ENCODE results near the gene NAP1L1. TPM values are rescaled to one million over a fixed set of nuclear protein-coding genes. Genes with fewer than 3 reads are reported as not detected.

The NAP1L1 gene
- total RNA-seq, 1 experiment from 2014 or later = 587 TPM

- TF ChIP-seq, protein P1, sequence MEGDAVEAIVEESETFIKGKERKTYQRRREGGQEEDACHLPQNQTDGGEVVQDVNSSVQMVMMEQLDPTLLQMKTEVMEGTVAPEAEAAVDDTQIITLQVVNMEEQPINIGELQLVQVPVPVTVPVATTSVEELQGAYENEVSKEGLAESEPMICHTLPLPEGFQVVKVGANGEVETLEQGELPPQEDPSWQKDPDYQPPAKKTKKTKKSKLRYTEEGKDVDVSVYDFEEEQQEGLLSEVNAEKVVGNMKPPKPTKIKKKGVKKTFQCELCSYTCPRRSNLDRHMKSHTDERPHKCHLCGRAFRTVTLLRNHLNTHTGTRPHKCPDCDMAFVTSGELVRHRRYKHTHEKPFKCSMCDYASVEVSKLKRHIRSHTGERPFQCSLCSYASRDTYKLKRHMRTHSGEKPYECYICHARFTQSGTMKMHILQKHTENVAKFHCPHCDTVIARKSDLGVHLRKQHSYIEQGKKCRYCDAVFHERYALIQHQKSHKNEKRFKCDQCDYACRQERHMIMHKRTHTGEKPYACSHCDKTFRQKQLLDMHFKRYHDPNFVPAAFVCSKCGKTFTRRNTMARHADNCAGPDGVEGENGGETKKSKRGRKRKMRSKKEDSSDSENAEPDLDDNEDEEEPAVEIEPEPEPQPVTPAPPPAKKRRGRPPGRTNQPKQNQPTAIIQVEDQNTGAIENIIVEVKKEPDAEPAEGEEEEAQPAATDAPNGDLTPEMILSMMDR (conservative IDR thresholded peaks at IDR 0.05) = no peak; the same call in 1 of the 2 replicates
- no peak for TF ChIP-seq EZH2 (IDR thresholded peaks at IDR 0.05; ENCODE audit: low read depth)
- DNase-seq = no peak
- ChIA-PET POLR2A (ENCODE audit: unreplicated experiment) (no interaction called here), CTCF (no interaction called here)
- H2AFZ ChIP-seq = no peak overlapping the region
- intact Hi-C loops (cut with micrococcal nuclease; ENCODE audit: unreplicated experiment) = no loop called here
- H3K9me2 ChIP-seq (ENCODE audit: insufficient read depth) = no peaks in the 10 kb centered on the region
- no peaks in the 10 kb centered on the region for H3K4me1 ChIP-seq (replicated peaks; ENCODE audit: insufficient read depth)
- H3K79me2 ChIP-seq (ENCODE audit: low read depth) = no peaks in the 10 kb centered on the region
- H3K4me2 ChIP-seq = no peak overlapping the region
- no peaks in the 10 kb centered on the region for H3F3A ChIP-seq (ENCODE audit: insufficient read depth, low read depth)
- H4K20me1 ChIP-seq (ENCODE audit: insufficient read depth) = no peaks in the 10 kb centered on the region
- H3K27me3 ChIP-seq (ENCODE audit: insufficient read depth, low read depth) = no peaks in the 10 kb centered on the region
- H3K9me3 ChIP-seq (ENCODE audit: insufficient read depth, low read depth) = no peaks in the 10 kb centered on the region
- BruUV-seq (replicated peaks) = no TSS peak
- H3K4me3 ChIP-seq = no peak overlapping the region
- no peak overlapping the region for H3K27ac ChIP-seq
- no peaks in the 10 kb centered on the region for H3K36me3 ChIP-seq (ENCODE audit: low read depth)
Observed at GRCh38 chr12:76117067-76117691, 32.7 kb upstream of the NAP1L1 start.

GRCh38 chr12:76113800-76114757 is 29.6 kb upstream of the NAP1L1 start:
- ChIA-PET CTCF (interaction anchor here (0.6 to 0.7 kb wide), 2 partner anchors 86 to 1527 kb away, joined by 3 read pairs; no protein-coding TSS in a partner anchor), POLR2A (ENCODE audit: unreplicated experiment) (no interaction called here)
- no peaks in the 10 kb centered on the region for H3K79me2 ChIP-seq (ENCODE audit: low read depth)
- H3K4me2 ChIP-seq = no peak overlapping the region
- no TSS peak for BruUV-seq (replicated peaks)
- no peaks in the 10 kb centered on the region for H4K20me1 ChIP-seq (ENCODE audit: insufficient read depth)
- no peaks in the 10 kb centered on the region for H3K9me3 ChIP-seq (ENCODE audit: insufficient read depth, low read depth)
- no peaks in the 10 kb centered on the region for H3F3A ChIP-seq (ENCODE audit: insufficient read depth, low read depth)
- intact Hi-C loops (cut with micrococcal nuclease; ENCODE audit: unreplicated experiment) = no loop called here
- no peak for DNase-seq
- no peaks in the 10 kb centered on the region for H3K9me2 ChIP-seq (ENCODE audit: insufficient read depth)
- H3K27ac ChIP-seq = no peak overlapping the region
- H3K27me3 ChIP-seq (ENCODE audit: insufficient read depth, low read depth) = no peaks in the 10 kb centered on the region
- H3K4me1 ChIP-seq (replicated peaks; ENCODE audit: insufficient read depth) = no peaks in the 10 kb centered on the region
- H3K4me3 ChIP-seq = no peak overlapping the region
- TF ChIP-seq EZH2 (IDR thresholded peaks at IDR 0.05; ENCODE audit: low read depth) = no peak
- TF ChIP-seq, protein P1 (conservative IDR thresholded peaks at IDR 0.05) = no peak
- H2AFZ ChIP-seq = no peak overlapping the region
- no peaks in the 10 kb centered on the region for H3K36me3 ChIP-seq (ENCODE audit: low read depth)

DNA sequence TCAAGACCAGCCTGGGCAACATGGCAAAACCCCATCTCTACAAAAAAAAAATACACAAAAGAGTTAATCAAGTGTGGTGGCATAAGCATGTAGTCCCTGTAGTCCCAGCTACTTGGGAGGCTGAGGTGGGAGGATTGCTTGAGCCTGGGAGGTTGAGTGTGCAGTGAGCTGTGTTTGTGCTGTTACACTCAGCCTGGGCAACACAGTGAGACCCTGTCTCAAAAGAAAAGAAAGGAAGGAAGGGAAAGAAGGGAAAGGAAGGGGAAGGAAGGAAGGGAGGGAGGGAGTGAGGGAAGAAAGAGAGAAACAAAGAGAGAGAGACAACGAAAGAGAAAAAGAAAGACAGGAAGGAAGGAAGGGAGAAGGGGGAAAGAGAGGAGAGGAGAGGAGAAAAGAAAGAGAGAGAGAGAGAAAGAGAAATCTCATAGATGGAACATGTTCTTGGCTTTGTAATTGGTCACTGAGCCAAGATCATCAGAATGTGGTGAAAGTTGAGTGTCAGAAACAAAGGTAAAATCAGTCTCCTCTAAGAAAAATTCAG is 26.8 kb upstream of the NAP1L1 start:
- intact Hi-C loops (cut with micrococcal nuclease; ENCODE audit: unreplicated experiment) = no loop called here
- no peaks in the 10 kb centered on the region for H3K36me3 ChIP-seq (ENCODE audit: low read depth)
- no TSS peak for BruUV-seq (replicated peaks)
- ChIA-PET POLR2A (ENCODE audit: unreplicated experiment) (no interaction called here), CTCF (no interaction called here)
- no peaks in the 10 kb centered on the region for H3K9me3 ChIP-seq (ENCODE audit: insufficient read depth, low read depth)
- no peaks in the 10 kb centered on the region for H4K20me1 ChIP-seq (ENCODE audit: insufficient read depth)
- no peaks in the 10 kb centered on the region for H3K9me2 ChIP-seq (ENCODE audit: insufficient read depth)
- no peak overlapping the region for H3K4me3 ChIP-seq
- TF ChIP-seq, protein P1 (conservative IDR thresholded peaks at IDR 0.05) = no peak
- no peak for TF ChIP-seq EZH2 (IDR thresholded peaks at IDR 0.05; ENCODE audit: low read depth)
- DNase-seq = no peak
- H3K4me2 ChIP-seq = no peak overlapping the region
- no peak overlapping the region for H2AFZ ChIP-seq
- H3K27me3 ChIP-seq (ENCODE audit: insufficient read depth, low read depth) = no peaks in the 10 kb centered on the region
- no peaks in the 10 kb centered on the region for H3K79me2 ChIP-seq (ENCODE audit: low read depth)
- no peaks in the 10 kb centered on the region for H3F3A ChIP-seq (ENCODE audit: insufficient read depth, low read depth)
- no peaks in the 10 kb centered on the region for H3K4me1 ChIP-seq (replicated peaks; ENCODE audit: insufficient read depth)
- no peak overlapping the region for H3K27ac ChIP-seq

Data from PC-9 (cell line).